Testis (tissue), 3 donors: ENCODE measurements around the gene FAM81A. TPM values are rescaled to one million over a fixed set of nuclear protein-coding genes. Genes with fewer than 3 reads are reported as not detected.

Source experiments
- DNase-seq: peaks from one replicate; pipeline ENCODE4 v3.0.0-alpha.2; 2019
- H3K27ac ChIP-seq, 2 donors: fragments of 200-600 bp; sonication (generic); one replicate each; pipeline ENCODE4 v1.5.1; 2019
- H3K27me3 ChIP-seq: fragments of 200-600 bp; sonication (generic); one replicate; pipeline ENCODE4 v1.5.1; 2019
- H3K36me3 ChIP-seq: fragments of 200-600 bp; sonication (generic); one replicate; pipeline ENCODE4 v1.5.1; 2017; ENCODE audit warnings: low read depth; ENCODE audit errors: missing control alignments
- H3K4me1 ChIP-seq: fragments of 200-600 bp; sonication (generic); one replicate; pipeline ENCODE4 v1.5.1; 2019
- H3K4me3 ChIP-seq, 2 donors: fragments of 200-600 bp; sonication (generic); one replicate each; pipeline ENCODE4 v1.5.1; 2017 to 2019
- H3K9me3 ChIP-seq: fragments of 200-600 bp; sonication (generic); one replicate; pipeline ENCODE4 v1.5.1; 2017
- POLR2A ChIP-seq: fragments of 450-650 bp; IDR thresholded peaks from one replicate; pipeline ENCODE4 v1.6.1; 2017; ENCODE audit warnings: antibody characterized with exemption, mild to moderate bottlenecking, moderate library complexity
- WGBS, 2 donors: methylation state at CpG; one replicate each; pipeline ENCODE4 v1.1.5; 2018; 5-methylcytosine and 5-hydroxymethylcytosine counted together
- intact Hi-C: fragments of 100-400 bp; cut with DNase I; formaldehyde crosslinking; loops from one replicate; pipeline ENCODE4 v1.15.1; 2023; ENCODE audit warnings: low total_unique reads
- polyA plus RNA-seq: library from polyadenylated mRNA; stranded (reverse); fragments of 350-450 nt; fragmentation: Illumina TruSeq; extraction: RNeasy Lipid Tissue Mini Kit (QIAGEN cat#74804); gene quantifications from one replicate; pipeline ENCODE4 v1.2.3, GENCODE V29; 2014; ENCODE audit warnings: low read depth, low replicate concordance; ENCODE audit not compliant: insufficient read depth
- total RNA-seq, 2 donors: library from RNA; depleted of rRNA; stranded (reverse); fragments of >200 nt; gene quantifications; one replicate each; pipeline ENCODE4 v1.2.3, GENCODE V29; 2016
- TF ChIP-seq, protein P1 (sequence below), 3 experiments: fragments of 450-650 bp in 2 of 3; fragments of 200-600 bp in 1 of 3; sonication (generic) in 1 of 3; IDR thresholded peaks; one replicate each; pipeline ENCODE4 v1.5.1; 2016 to 2019; ENCODE audit warnings: antibody characterized with exemption in 3 of 3, mild to moderate bottlenecking in 2 of 3, moderate library complexity in 1 of 3

The FAM81A gene
- total and polyA plus RNA-seq, 3 donors from 2014 or later: 4.4 to 5.6 (median 5.1) TPM

DNA sequence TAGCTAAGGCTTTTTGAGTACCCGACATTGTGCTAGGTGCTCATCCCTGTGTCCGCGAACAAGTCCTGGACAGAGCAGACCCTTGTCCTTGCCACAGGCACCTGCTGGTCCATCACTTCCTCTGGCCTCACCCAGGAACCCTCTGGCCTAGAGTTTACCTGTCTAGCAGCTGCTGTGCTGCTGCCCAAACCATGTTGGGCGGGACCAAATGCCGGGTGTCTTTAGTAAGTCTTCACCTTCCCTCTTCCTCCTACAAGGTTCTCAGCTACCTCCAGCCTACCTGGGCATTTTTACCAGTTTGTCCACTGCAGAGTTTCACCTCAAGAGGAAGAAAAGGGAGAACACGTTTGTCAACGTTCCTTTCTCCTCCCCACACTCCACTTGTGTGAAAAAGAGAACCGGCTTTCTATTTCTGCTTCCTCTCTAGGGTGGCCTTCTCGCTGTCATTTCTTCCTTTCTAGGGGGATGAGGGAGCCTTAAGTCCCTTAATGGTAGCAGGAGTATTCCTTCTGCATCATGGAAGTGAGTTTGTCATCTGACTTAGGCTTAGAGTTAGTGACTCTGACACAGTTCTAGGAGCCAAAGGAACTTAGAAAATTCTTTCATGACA, 93.2 kb downstream of the FAM81A start:
- H3K9me3 ChIP-seq: no peaks in the 10 kb centered on the region
- no peak for TF ChIP-seq POLR2A
- TF ChIP-seq, protein P1, sequence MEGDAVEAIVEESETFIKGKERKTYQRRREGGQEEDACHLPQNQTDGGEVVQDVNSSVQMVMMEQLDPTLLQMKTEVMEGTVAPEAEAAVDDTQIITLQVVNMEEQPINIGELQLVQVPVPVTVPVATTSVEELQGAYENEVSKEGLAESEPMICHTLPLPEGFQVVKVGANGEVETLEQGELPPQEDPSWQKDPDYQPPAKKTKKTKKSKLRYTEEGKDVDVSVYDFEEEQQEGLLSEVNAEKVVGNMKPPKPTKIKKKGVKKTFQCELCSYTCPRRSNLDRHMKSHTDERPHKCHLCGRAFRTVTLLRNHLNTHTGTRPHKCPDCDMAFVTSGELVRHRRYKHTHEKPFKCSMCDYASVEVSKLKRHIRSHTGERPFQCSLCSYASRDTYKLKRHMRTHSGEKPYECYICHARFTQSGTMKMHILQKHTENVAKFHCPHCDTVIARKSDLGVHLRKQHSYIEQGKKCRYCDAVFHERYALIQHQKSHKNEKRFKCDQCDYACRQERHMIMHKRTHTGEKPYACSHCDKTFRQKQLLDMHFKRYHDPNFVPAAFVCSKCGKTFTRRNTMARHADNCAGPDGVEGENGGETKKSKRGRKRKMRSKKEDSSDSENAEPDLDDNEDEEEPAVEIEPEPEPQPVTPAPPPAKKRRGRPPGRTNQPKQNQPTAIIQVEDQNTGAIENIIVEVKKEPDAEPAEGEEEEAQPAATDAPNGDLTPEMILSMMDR (IDR thresholded peaks at IDR 0.05): no peak
- no peak overlapping the region for H3K27ac ChIP-seq
- intact Hi-C loops: no loop called here
- no peaks in the 10 kb centered on the region for H3K27me3 ChIP-seq
- H3K36me3 ChIP-seq: no peaks in the 10 kb centered on the region
- no peak for DNase-seq
- H3K4me1 ChIP-seq: no peaks in the 10 kb centered on the region
- WGBS, 2 donors: 81 to 87% methylated on average over 9 of the region's 9 CpGs
- H3K4me3 ChIP-seq: no peak overlapping the region

DNA sequence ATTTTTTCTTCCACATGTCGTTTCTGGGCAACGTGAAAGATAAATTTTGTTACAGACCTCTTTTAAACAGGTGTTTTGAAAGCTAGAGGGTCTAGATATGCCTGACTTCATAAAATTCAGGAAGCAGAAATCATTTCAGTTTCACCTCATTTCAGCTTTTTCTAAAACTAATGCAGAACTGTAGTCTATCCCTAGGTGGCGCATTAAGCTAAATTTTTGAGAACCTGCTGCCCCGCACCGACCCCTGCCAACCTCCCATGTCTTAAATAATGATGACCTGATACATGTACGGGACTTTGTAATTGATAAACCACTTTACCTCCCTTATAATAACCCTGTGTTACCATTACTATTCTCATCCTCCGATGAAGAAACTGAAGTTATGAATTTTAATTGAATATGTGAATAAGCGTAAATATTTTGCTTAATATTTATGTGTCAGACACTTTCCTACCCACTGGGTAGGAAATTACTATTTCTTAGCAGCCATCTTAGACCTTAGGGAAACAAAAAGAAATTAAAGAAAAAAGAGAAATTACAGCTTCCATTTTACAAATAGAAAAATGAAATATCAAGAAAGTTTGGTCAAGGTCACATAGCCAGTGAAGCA, 94.9 kb downstream of the FAM81A start:
- TF ChIP-seq, protein P1 (IDR thresholded peaks at IDR 0.05): peak; percentile 33 to 79 (median 66)
- no peak for TF ChIP-seq POLR2A
- intact Hi-C loops: no loop called here
- Histone ChIP-seq H3K4me1 (no peaks in the 10 kb centered on the region), H3K36me3 (no peaks in the 10 kb centered on the region), H3K27me3 (no peaks in the 10 kb centered on the region), H3K9me3 (no peaks in the 10 kb centered on the region), H3K27ac (no peak overlapping the region), H3K4me3 (no peak overlapping the region)
- 29 to 38% methylated on average over 8 of the region's 8 CpGs for WGBS, 2 donors
- peak; percentile 21 for DNase-seq

DNA sequence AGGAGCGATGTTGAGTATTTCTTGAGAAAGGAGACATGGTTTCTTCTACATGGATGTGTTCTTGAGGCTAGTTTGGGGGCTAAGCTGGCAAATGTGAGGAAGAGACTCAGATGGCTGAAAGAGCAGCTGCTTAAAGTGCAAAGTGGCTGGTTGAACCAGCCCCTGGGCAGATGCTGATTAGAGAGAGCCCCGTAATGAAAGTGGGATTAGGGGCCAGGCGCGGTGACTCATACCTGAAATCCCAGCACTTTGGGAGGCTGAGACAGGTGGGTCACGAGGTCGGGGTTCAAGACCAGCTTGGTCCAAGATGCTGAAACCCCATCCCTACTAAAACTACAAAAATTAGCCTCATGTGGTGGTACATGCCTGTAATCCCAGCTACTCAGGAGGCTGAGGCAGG, 98.6 kb downstream of the FAM81A start:
- 87 to 90% methylated on average over 6 of the region's 6 CpGs for WGBS, 2 donors
- no peak for DNase-seq
- H3K27me3 ChIP-seq: no peaks in the 10 kb centered on the region
- H3K4me3 ChIP-seq: no peak overlapping the region
- H3K27ac ChIP-seq: no peak overlapping the region
- H3K4me1 ChIP-seq: no peaks in the 10 kb centered on the region
- TF ChIP-seq, protein P1 (IDR thresholded peaks at IDR 0.05): no peak
- no peak for TF ChIP-seq POLR2A
- H3K36me3 ChIP-seq: no peaks in the 10 kb centered on the region
- H3K9me3 ChIP-seq: no peaks in the 10 kb centered on the region
- intact Hi-C loops: no loop called here

DNA sequence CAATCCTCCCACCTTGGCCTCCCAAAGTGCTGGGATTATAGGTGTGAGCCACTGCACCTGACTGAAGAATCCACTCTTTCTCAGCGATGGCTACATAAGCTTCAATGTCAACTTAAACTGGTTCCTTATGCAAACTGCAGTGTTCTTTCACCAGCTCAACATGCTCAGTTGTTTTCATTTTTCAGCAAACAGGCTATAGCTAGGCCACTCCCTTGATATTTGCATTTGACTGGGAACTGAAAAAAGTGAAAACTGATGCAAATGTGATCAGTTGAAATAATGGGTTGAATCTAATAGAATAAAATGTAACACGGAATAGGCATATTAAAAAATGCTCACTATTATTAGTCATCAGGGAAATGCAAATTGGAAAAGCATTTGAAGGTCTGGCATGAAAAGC, 99.4 kb downstream of the FAM81A start:
- H3K27me3 ChIP-seq: no peaks in the 10 kb centered on the region
- intact Hi-C loops: no loop called here
- no peaks in the 10 kb centered on the region for H3K9me3 ChIP-seq
- WGBS, 2 donors: 64 to 68% methylated on average over 2 of the region's 2 CpGs
- no peaks in the 10 kb centered on the region for H3K4me1 ChIP-seq
- H3K27ac ChIP-seq: no peak overlapping the region
- H3K4me3 ChIP-seq: no peak overlapping the region
- no peak for DNase-seq
- TF ChIP-seq, protein P1 (IDR thresholded peaks at IDR 0.05): no peak
- no peak for TF ChIP-seq POLR2A
- H3K36me3 ChIP-seq: no peaks in the 10 kb centered on the region

DNA sequence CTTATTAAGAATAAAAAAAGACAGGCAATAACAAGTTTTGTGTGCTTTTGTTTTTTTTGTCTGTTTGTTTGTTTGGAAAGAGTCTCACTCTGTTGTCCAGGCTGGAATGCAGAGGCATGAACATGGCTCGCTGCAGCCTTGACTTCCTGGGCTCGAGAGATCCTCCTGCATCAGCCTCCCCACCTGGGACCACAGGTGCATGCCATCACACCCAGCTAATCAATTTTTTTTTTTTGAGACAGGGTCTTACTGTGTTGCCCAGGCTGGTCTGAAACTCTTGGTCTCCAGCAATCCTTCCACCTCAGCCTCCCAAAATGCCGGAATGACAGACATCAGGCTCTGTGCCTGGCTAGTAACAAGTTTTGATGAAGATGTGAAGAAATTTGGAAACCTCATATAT, 100.5 kb downstream of the FAM81A start:
- no peaks in the 10 kb centered on the region for H3K9me3 ChIP-seq
- intact Hi-C loops: no loop called here

More for the DNA sequence above, 100.5 kb downstream of the FAM81A start:
- no peaks in the 10 kb centered on the region for H3K27me3 ChIP-seq
- DNase-seq: no peak
- TF ChIP-seq, protein P1 (IDR thresholded peaks at IDR 0.05): no peak
- TF ChIP-seq POLR2A: no peak
- no peaks in the 10 kb centered on the region for H3K36me3 ChIP-seq
- no peaks in the 10 kb centered on the region for H3K4me1 ChIP-seq
- no peak overlapping the region for H3K27ac ChIP-seq
- WGBS, 2 donors: 76 to 95% methylated on average over 3 of the region's 3 CpGs
- no peak overlapping the region for H3K4me3 ChIP-seq
